Sigmoid colon (tissue), 3 donors: ENCODE results near the gene OSBPL5.
"Not testable (repeated sequence)": the region's sequence is repeated elsewhere in the genome, so short reads cannot be mapped to it uniquely, and the experiment has no call there.

Experiments used
- CTCF ChIP-seq, 4 experiments: fragments of 450-650 bp in 3 of 4; fragments of 200-600 bp in 1 of 4; IDR thresholded peaks; one replicate each; pipeline ENCODE4 v1.5.1; 2016 to 2019; ENCODE audit warnings: antibody characterized with exemption in 4 of 4, mild to moderate bottlenecking in 3 of 4, moderate library complexity in 2 of 4
- POLR2A ChIP-seq, 2 donors: fragments of 450-650 bp; IDR thresholded peaks; one replicate each; pipeline ENCODE4 v1.6.1; 2016; ENCODE audit warnings: antibody characterized with exemption in 2 of 2, mild to moderate bottlenecking in 2 of 2, moderate library complexity in 2 of 2

GRCh38 chr11:3064709-3065108 is 100.4 kb downstream of the OSBPL5 start:
- not testable (repeated sequence) for TF ChIP-seq POLR2A, CTCF (IDR thresholded peaks at IDR 0.05)
